Astrocyte (in vitro differentiated cells and primary cell): ENCODE data around the gene ARNT2. TPM values are rescaled to one million over a fixed set of nuclear protein-coding genes. Genes with fewer than 3 reads are reported as not detected.

Experiments
- DNase-seq: peaks from one replicate; pipeline ENCODE4 v3.0.0-alpha.2; 2010; ENCODE audit warnings: low read depth
- FAIRE-seq: peaks from 2 replicates; lab custom pipeline; 2011; peaks lifted over from hg19 to GRCh38; lab: Jason Lieb, UNC
- H2AFZ ChIP-seq: 2 replicates; pipeline ENCODE4 v1.6.0; 2012; ENCODE audit warnings: low read depth, low read length, inconsistent platforms
- H3K27ac ChIP-seq: 2 replicates; pipeline ENCODE4 v1.5.1; 2011; ENCODE audit warnings: low read depth, low read length, inconsistent platforms
- H3K27me3 ChIP-seq: 2 replicates; pipeline ENCODE4 v1.6.0; 2011; ENCODE audit warnings: low read length, inconsistent platforms; ENCODE audit not compliant: insufficient read depth
- H3K36me3 ChIP-seq: 2 replicates; pipeline ENCODE4 v1.5.1; 2011; ENCODE audit warnings: low read length, inconsistent platforms; ENCODE audit not compliant: insufficient read depth
- H3K4me1 ChIP-seq: 2 replicates; pipeline ENCODE4 v1.5.1; 2011; ENCODE audit warnings: low read length, inconsistent platforms; ENCODE audit not compliant: insufficient read depth
- H3K4me2 ChIP-seq: 2 replicates; pipeline ENCODE4 v1.6.0; 2012; ENCODE audit warnings: low read length, inconsistent platforms
- H3K4me3 ChIP-seq: 2 replicates; pipeline ENCODE4 v1.5.1; 2011; ENCODE audit warnings: low read depth, mild to moderate bottlenecking, low read length, inconsistent platforms; ENCODE audit not compliant: insufficient read depth
- H3K79me2 ChIP-seq: 2 replicates; pipeline ENCODE4 v1.6.0; 2012; ENCODE audit warnings: mild to moderate bottlenecking, low read length, inconsistent platforms; ENCODE audit not compliant: insufficient read depth
- H3K9ac ChIP-seq: 2 replicates; pipeline ENCODE4 v1.6.0; 2012; ENCODE audit warnings: mild to moderate bottlenecking, low read length, inconsistent platforms
- H3K9me3 ChIP-seq: 2 replicates; pipeline ENCODE4 v1.5.1; 2012; ENCODE audit warnings: low read depth, mild to moderate bottlenecking, low read length, inconsistent platforms; ENCODE audit not compliant: insufficient read depth
- H4K20me1 ChIP-seq: 2 replicates; pipeline ENCODE4 v1.6.0; 2012; ENCODE audit warnings: low read length, inconsistent platforms; ENCODE audit not compliant: insufficient read depth
- H3K27ac Mint-ChIP-seq: one replicate; pipeline ENCODE4 v1.8.0; 2021; ENCODE audit warnings: mild to moderate bottlenecking, mixed read lengths; ENCODE audit not compliant: unreplicated experiment
- H3K27me3 Mint-ChIP-seq: one replicate; pipeline ENCODE4 v1.8.0; 2021; ENCODE audit warnings: low read depth, mixed read lengths; ENCODE audit not compliant: unreplicated experiment
- H3K36me3 Mint-ChIP-seq: one replicate; pipeline ENCODE4 v1.8.0; 2021; ENCODE audit warnings: low read depth, mixed read lengths; ENCODE audit not compliant: unreplicated experiment
- H3K4me1 Mint-ChIP-seq: one replicate; pipeline ENCODE4 v1.8.0; 2021; ENCODE audit warnings: low read depth, mixed read lengths; ENCODE audit not compliant: unreplicated experiment
- H3K4me3 Mint-ChIP-seq: one replicate; pipeline ENCODE4 v1.8.0; 2021; ENCODE audit warnings: mild to moderate bottlenecking, moderate library complexity, mixed read lengths; ENCODE audit not compliant: unreplicated experiment
- H3K9me3 Mint-ChIP-seq: one replicate; pipeline ENCODE4 v1.8.0; 2021; ENCODE audit warnings: mild to moderate bottlenecking, mixed read lengths; ENCODE audit not compliant: unreplicated experiment
- CTCF ChIP-seq: IDR thresholded peaks from 2 replicates; pipeline ENCODE4 v1.5.1; 2011; ENCODE audit warnings: low read depth, mild to moderate bottlenecking, inconsistent platforms, low read length, moderate library complexity; ENCODE audit not compliant: insufficient read depth
- EZH2 ChIP-seq: IDR thresholded peaks from 2 replicates; pipeline ENCODE4 v1.6.1; 2012; ENCODE audit warnings: mild to moderate bottlenecking, low read length, inconsistent platforms; ENCODE audit not compliant: insufficient read depth
- total RNA-seq: library from RNA; stranded (reverse); gene quantifications from 2 replicates; pipeline ENCODE4 v1.2.1, GENCODE V29; 2021

Gene ARNT2
- total RNA-seq, 1 donor from 2014 or later: 3.5 TPM

DNA sequence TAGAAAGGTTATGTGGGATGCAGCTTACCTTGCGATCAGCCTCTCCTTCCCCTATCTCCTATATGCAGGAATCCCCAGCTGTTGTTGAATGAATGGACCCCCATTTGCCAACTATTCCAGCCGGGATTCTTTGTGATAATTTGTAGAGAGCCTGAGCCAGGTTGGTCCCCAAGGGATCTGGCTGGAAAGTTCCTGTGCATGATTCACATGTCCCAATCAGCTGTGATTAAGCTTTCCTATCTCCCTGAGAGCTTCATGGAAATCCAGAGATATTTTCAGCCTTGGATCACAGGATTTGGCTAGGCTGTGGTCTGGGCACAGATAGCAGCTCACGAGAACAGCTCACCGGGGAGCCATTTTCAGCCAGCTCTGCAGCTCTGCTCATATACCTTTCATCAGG, 76.7 kb downstream of the ARNT2 start:
- H3K9ac ChIP-seq: peak overlapping the region; percentile 72
- Mint-ChIP-seq H3K36me3 (no peaks in the 10 kb centered on the region), H3K27me3 (no peaks in the 10 kb centered on the region), H3K9me3 (peaks cover 3% of the 10 kb centered on the region), H3K4me1 (peaks cover 61% of the 10 kb centered on the region), H3K27ac (peak overlapping the region; percentile 89), H3K4me3 (no peak overlapping the region)
- no peaks in the 10 kb centered on the region for H3K36me3 ChIP-seq
- FAIRE-seq (peak; percentile 99), DNase-seq (peak; percentile 99)
- H3K4me2 ChIP-seq: peak overlapping the region; percentile 78
- no peaks in the 10 kb centered on the region for H3K9me3 ChIP-seq
- TF ChIP-seq CTCF (no peak), EZH2 (no peak)
- no peaks in the 10 kb centered on the region for H3K27me3 ChIP-seq
- peak overlapping the region; percentile 88 for H3K27ac ChIP-seq
- peak overlapping the region; percentile 17 for H3K4me3 ChIP-seq
- peaks cover 70% of the 10 kb centered on the region for H3K4me1 ChIP-seq
- H3K79me2 ChIP-seq: no peaks in the 10 kb centered on the region
- no peak overlapping the region for H2AFZ ChIP-seq
- H4K20me1 ChIP-seq: no peaks in the 10 kb centered on the region

DNA sequence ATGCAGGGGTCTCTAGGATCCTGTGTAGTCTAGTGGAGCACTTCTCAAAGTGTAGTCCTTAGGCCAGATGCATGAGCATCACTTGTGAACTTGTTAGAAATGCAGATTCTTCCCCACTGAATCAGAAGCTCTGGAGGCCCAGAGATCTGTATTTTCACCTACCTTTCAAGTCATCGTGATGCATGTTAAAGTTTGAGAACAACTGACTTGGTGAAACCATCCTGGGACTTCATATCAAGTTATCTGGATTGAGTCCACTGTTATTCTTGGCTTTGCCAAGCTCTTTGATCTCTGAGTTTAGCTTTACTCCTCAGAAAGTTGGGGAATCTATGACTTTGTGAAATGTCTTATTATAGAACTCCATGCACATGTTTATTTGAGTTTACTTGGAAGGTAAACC, 78.5 kb downstream of the ARNT2 start:
- Histone ChIP-seq H3K4me2 (no peak overlapping the region), H3K4me1 (peaks cover 66% of the 10 kb centered on the region), H3K9ac (no peak overlapping the region), H3K4me3 (no peak overlapping the region), H3K9me3 (no peaks in the 10 kb centered on the region), H3K27ac (peak overlapping the region; percentile 66), H3K79me2 (no peaks in the 10 kb centered on the region), H4K20me1 (no peaks in the 10 kb centered on the region), H3K36me3 (no peaks in the 10 kb centered on the region), H2AFZ (no peak overlapping the region), H3K27me3 (no peaks in the 10 kb centered on the region)
- peak; percentile 75 for DNase-seq
- FAIRE-seq: peak; percentile 20
- H3K4me1 Mint-ChIP-seq: peaks cover 61% of the 10 kb centered on the region
- H3K27me3 Mint-ChIP-seq: no peaks in the 10 kb centered on the region
- TF ChIP-seq EZH2: no peak
- no peak for TF ChIP-seq CTCF
- H3K27ac Mint-ChIP-seq: no peak overlapping the region
- H3K4me3 Mint-ChIP-seq: no peak overlapping the region
- H3K9me3 Mint-ChIP-seq: no peaks in the 10 kb centered on the region
- H3K36me3 Mint-ChIP-seq: no peaks in the 10 kb centered on the region

DNA sequence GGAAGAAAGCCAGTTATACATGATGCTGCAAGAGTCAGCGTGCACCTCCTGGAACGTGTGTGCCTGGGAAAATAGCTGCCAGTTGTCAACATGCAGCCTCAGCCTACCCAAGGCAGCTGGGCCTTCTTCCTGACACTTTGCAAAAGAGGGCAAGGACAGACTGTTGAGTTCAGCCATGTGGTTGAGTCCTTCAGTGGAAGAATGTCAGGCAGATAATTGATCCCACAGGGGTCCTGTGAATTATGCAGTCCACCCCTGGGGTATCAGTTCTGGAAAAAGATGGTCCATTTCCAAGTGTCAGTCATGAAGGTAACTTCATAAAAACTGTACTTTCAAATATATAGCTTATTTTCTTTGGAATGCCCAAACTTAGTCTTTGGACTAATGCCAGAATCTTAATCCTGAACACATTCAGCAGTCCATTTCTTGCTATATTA, 79.6 kb downstream of the ARNT2 start:
- TF ChIP-seq CTCF (no peak), EZH2 (no peak)
- peaks cover 65% of the 10 kb centered on the region for H3K4me1 ChIP-seq
- Mint-ChIP-seq H3K9me3 (no peaks in the 10 kb centered on the region), H3K36me3 (no peaks in the 10 kb centered on the region), H3K27ac (no peak overlapping the region), H3K4me3 (no peak overlapping the region), H3K4me1 (peaks cover 60% of the 10 kb centered on the region), H3K27me3 (no peaks in the 10 kb centered on the region)
- H3K9me3 ChIP-seq: no peaks in the 10 kb centered on the region
- H2AFZ ChIP-seq: no peak overlapping the region
- DNase-seq (no peak), FAIRE-seq (no peak)
- peak overlapping the region; percentile 17 for H3K27ac ChIP-seq
- no peaks in the 10 kb centered on the region for H4K20me1 ChIP-seq
- no peak overlapping the region for H3K4me3 ChIP-seq
- H3K36me3 ChIP-seq: no peaks in the 10 kb centered on the region
- H3K79me2 ChIP-seq: no peaks in the 10 kb centered on the region
- H3K4me2 ChIP-seq: no peak overlapping the region
- no peaks in the 10 kb centered on the region for H3K27me3 ChIP-seq
- H3K9ac ChIP-seq: no peak overlapping the region
